PC-3 (cell line): ENCODE results near the gene QRSL1. TPM values are rescaled to one million over a fixed set of nuclear protein-coding genes. Genes with fewer than 3 reads are reported as not detected.

ENCODE experiments used
- ATAC-seq: fragments of 200-7000 bp; cut with Tn5 transposase; 2 replicates; pipeline ENCODE4 v1.9.1; 2020; ENCODE audit warnings: mild to moderate bottlenecking, moderate library complexity
- BruUV-seq: library from RNA; stranded (reverse); fragments of 400-500 nt; replicated peaks from 2 replicates; lab custom pipeline; 2021; lab: Mats Ljungman, UMichigan
- CTCF ChIA-PET: fragments of 300-600 bp; sonication (Branson Sonifier 250); formaldehyde crosslinking; loops from one replicate; lab custom pipeline; 2022; ENCODE audit warnings: antibody characterized with exemption; lab: Charles Lee
- POLR2A ChIA-PET: fragments of 300-600 bp; sonication (Branson Sonifier 250); formaldehyde crosslinking; loops from one replicate; lab custom pipeline; 2022; ENCODE audit warnings: antibody characterized with exemption; ENCODE audit not compliant: unreplicated experiment; lab: Charles Lee
- DNase-seq: peaks from one replicate; pipeline ENCODE4 v3.0.0-alpha.2; 2015
- H2AFZ ChIP-seq: fragments of 300-600 bp; sonication (generic); 2 replicates; pipeline ENCODE4 v1.6.0; 2016; ENCODE audit warnings: antibody characterized with exemption, low read length
- H3F3A ChIP-seq: fragments of 300-600 bp; sonication (generic); one replicate; pipeline ENCODE4 v1.6.0; 2017; ENCODE audit warnings: antibody characterized with exemption, low read length, control low read depth, mild to moderate bottlenecking; ENCODE audit not compliant: unreplicated experiment
- H3K27ac ChIP-seq: fragments of 300-600 bp; sonication (generic); 2 replicates; pipeline ENCODE4 v1.5.1; 2016; ENCODE audit warnings: mild to moderate bottlenecking, low read length
- H3K27me3 ChIP-seq: fragments of 300-600 bp; sonication (generic); 2 replicates; pipeline ENCODE4 v1.6.1; 2016; ENCODE audit warnings: low read length, mixed read lengths
- H3K36me3 ChIP-seq: fragments of 300-600 bp; sonication (generic); 2 replicates; pipeline ENCODE4 v1.6.1; 2016; ENCODE audit warnings: low read depth, mixed run types, low read length, mixed read lengths
- H3K4me1 ChIP-seq: fragments of 300-600 bp; sonication (generic); 2 replicates; pipeline ENCODE4 v1.5.1; 2016; ENCODE audit warnings: low read length; ENCODE audit not compliant: insufficient read depth
- H3K4me2 ChIP-seq: fragments of 300-600 bp; sonication (generic); 2 replicates; pipeline ENCODE4 v1.6.0; 2016; ENCODE audit warnings: low read length
- H3K4me3 ChIP-seq: fragments of 300-600 bp; sonication (generic); 2 replicates; pipeline ENCODE4 v1.5.1; 2016; ENCODE audit warnings: mild to moderate bottlenecking, low read length, mixed read lengths
- H3K79me2 ChIP-seq: fragments of 300-600 bp; sonication (generic); 2 replicates; pipeline ENCODE4 v1.6.1; 2017; ENCODE audit warnings: low read length, mixed read lengths
- H3K9ac ChIP-seq: fragments of 300-600 bp; sonication (generic); 2 replicates; pipeline ENCODE4 v1.6.0; 2016; ENCODE audit warnings: mild to moderate bottlenecking, low read length
- H3K9me2 ChIP-seq: fragments of 300-600 bp; sonication (generic); replicated peaks from 2 replicates; pipeline ENCODE4 v1.6.1; 2016; ENCODE audit warnings: mixed run types, low read length, mixed read lengths
- H3K9me3 ChIP-seq: fragments of 300-600 bp; sonication (generic); 2 replicates; pipeline ENCODE4 v1.6.1; 2016; ENCODE audit warnings: low read length, mixed read lengths
- H4K20me1 ChIP-seq: fragments of 300-600 bp; sonication (generic); 2 replicates; pipeline ENCODE4 v1.6.1; 2016; ENCODE audit warnings: low read length, mixed read lengths
- CTCF ChIP-seq: fragments of 300-600 bp; sonication (generic); conservative IDR thresholded peaks from 2 replicates; pipeline ENCODE4 v1.5.1; 2017; ENCODE audit warnings: antibody characterized with exemption, low read depth, mild to moderate bottlenecking, low read length
- EZH2 ChIP-seq: fragments of 300-600 bp; sonication (generic); IDR thresholded peaks from one replicate; pipeline ENCODE4 v1.6.1; 2017; ENCODE audit warnings: antibody characterized with exemption, mild to moderate bottlenecking, low read length; ENCODE audit not compliant: unreplicated experiment
- EZH2phosphoT487 ChIP-seq: fragments of 300-600 bp; sonication (generic); IDR thresholded peaks from 2 replicates; pipeline ENCODE4 v1.6.1; 2018; ENCODE audit warnings: mild to moderate bottlenecking, antibody characterized with exemption, low read length, borderline replicate concordance
- intact Hi-C: fragments of 100-400 bp; cut with micrococcal nuclease; formaldehyde crosslinking; loops from 2 replicates; pipeline ENCODE4 v1.9.0; 2023
- total RNA-seq: library from RNA; depleted of rRNA; stranded (reverse); fragments of >200 nt; gene quantifications from 2 replicates; pipeline ENCODE4 v1.2.3, GENCODE V29; 2014

The QRSL1 gene
- total RNA-seq, 1 experiment from 2014 or later: 10.0 TPM

GRCh38 chr6:106613590-106613989 is 15.8 kb upstream of the QRSL1 start:
- no peaks in the 10 kb centered on the region for H3K79me2 ChIP-seq
- H3K9me3 ChIP-seq: no peaks in the 10 kb centered on the region
- H3K27ac ChIP-seq: no peak overlapping the region
- H3K4me1 ChIP-seq: no peaks in the 10 kb centered on the region
- ATAC-seq: no peak
- H3K27me3 ChIP-seq: no peaks in the 10 kb centered on the region
- TF ChIP-seq EZH2phosphoT487: no peak
- TF ChIP-seq CTCF: no peak
- no peak for TF ChIP-seq EZH2
- intact Hi-C loops: no loop called here
- H3K4me3 ChIP-seq: no peak overlapping the region
- H3K36me3 ChIP-seq: no peaks in the 10 kb centered on the region
- no peaks in the 10 kb centered on the region for H4K20me1 ChIP-seq
- no peak overlapping the region for H3K4me2 ChIP-seq
- no peaks in the 10 kb centered on the region for H3K9me2 ChIP-seq
- no peak overlapping the region for H2AFZ ChIP-seq
- H3F3A ChIP-seq: no peaks in the 10 kb centered on the region
- ChIA-PET CTCF (no interaction called here), POLR2A (no interaction called here)
- H3K9ac ChIP-seq: no peak overlapping the region
- BruUV-seq: no TSS peak
- DNase-seq: no peak

GRCh38 chr6:106614166-106614565 is 15.2 kb upstream of the QRSL1 start:
- CTCF ChIA-PET: no interaction called here
- Histone ChIP-seq H3K79me2 (no peaks in the 10 kb centered on the region), H3K9me3 (no peaks in the 10 kb centered on the region), H3K9ac (no peak overlapping the region), H3K9me2 (no peaks in the 10 kb centered on the region), H3K4me1 (no peaks in the 10 kb centered on the region), H3K4me3 (no peak overlapping the region), H3K27me3 (no peaks in the 10 kb centered on the region), H3F3A (no peaks in the 10 kb centered on the region), H3K36me3 (no peaks in the 10 kb centered on the region), H2AFZ (no peak overlapping the region), H4K20me1 (no peaks in the 10 kb centered on the region), H3K27ac (no peak overlapping the region), H3K4me2 (no peak overlapping the region)
- TF ChIP-seq EZH2phosphoT487: no peak
- no peak for TF ChIP-seq EZH2
- no peak for TF ChIP-seq CTCF
- no peak for DNase-seq
- ATAC-seq: no peak
- no TSS peak for BruUV-seq
- POLR2A ChIA-PET: no interaction called here
- intact Hi-C loops: no loop called here

GRCh38 chr6:106614592-106615257 is 14.7 kb upstream of the QRSL1 start:
- ChIA-PET CTCF (no interaction called here), POLR2A (no interaction called here)
- no peak overlapping the region for H3K4me3 ChIP-seq
- intact Hi-C loops: no loop called here
- TF ChIP-seq CTCF (no peak), EZH2phosphoT487 (no peak), EZH2 (no peak)
- no peaks in the 10 kb centered on the region for H3K4me1 ChIP-seq
- no TSS peak for BruUV-seq
- H3K36me3 ChIP-seq: no peaks in the 10 kb centered on the region
- H3K27ac ChIP-seq: no peak overlapping the region
- no peak for DNase-seq
- no peaks in the 10 kb centered on the region for H4K20me1 ChIP-seq
- no peaks in the 10 kb centered on the region for H3K79me2 ChIP-seq
- H2AFZ ChIP-seq: no peak overlapping the region
- H3F3A ChIP-seq: no peaks in the 10 kb centered on the region
- H3K9me2 ChIP-seq: no peaks in the 10 kb centered on the region
- ATAC-seq: no peak
- no peaks in the 10 kb centered on the region for H3K27me3 ChIP-seq
- H3K4me2 ChIP-seq: no peak overlapping the region
- no peak overlapping the region for H3K9ac ChIP-seq
- H3K9me3 ChIP-seq: no peaks in the 10 kb centered on the region
